Effector memory CD8-positive, alpha-beta T cell (primary cell): Measurements from ENCODE around the gene RAP1GAP.

Source experiments
- ATAC-seq: fragments of 150-1000 bp; cut with Tn5 transposase; replicated peaks from 2 replicates; pipeline ENCODE4 v1.10.0; 2021; ENCODE audit warnings: mild to moderate bottlenecking, moderate library complexity
- DNase-seq, 3 experiments: peaks; one replicate each; pipeline ENCODE4 v3.0.0; 2021
- H3K27ac Mint-ChIP-seq, 2 donors: one replicate each; pipeline ENCODE4 v1.8.0; 2022; ENCODE audit warnings: mild to moderate bottlenecking in 2 of 2, mixed read lengths in 2 of 2, moderate library complexity in 2 of 2
- H3K27me3 Mint-ChIP-seq, 2 donors: one replicate each; pipeline ENCODE4 v1.8.0; 2022; ENCODE audit warnings: mixed read lengths in 2 of 2
- H3K36me3 Mint-ChIP-seq: one replicate; pipeline ENCODE4 v1.8.0; 2022; ENCODE audit warnings: mild to moderate bottlenecking, moderate library complexity, mixed read lengths; ENCODE audit not compliant: insufficient read depth
- H3K4me1 Mint-ChIP-seq, 2 donors: one replicate each; pipeline ENCODE4 v1.8.0; 2022; ENCODE audit warnings: low read depth in 2 of 2, mixed read lengths in 2 of 2
- H3K4me3 Mint-ChIP-seq, 2 donors: one replicate each; pipeline ENCODE4 v1.8.0; 2022; ENCODE audit warnings: mild to moderate bottlenecking in 2 of 2, mixed read lengths in 2 of 2, moderate library complexity in 2 of 2
- H3K9me3 Mint-ChIP-seq, 2 donors: one replicate each; pipeline ENCODE4 v1.8.0; 2022; ENCODE audit warnings: mixed read lengths in 2 of 2

The RAP1GAP gene

DNA sequence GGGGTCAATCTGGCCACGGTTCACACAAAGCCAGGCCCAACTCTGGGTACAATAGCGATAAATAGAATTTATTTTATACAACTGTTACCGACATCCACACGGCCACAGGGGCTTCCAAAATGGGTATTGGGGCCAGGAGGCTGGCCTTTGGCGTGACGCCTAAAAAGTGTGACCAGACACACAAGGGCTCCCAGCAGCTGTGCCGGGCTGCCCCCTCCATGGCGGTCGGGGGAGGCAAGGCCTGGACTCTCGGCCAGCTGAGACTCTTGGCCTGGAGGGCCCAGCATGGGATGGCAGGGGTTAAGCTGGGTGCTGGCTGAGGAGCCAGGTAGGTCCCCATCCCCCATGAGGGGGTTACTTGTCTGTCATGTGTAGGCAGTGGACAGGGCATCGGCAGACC, 73.0 kb downstream of the RAP1GAP start:
- no peaks in the 10 kb centered on the region for H3K9me3 Mint-ChIP-seq
- H3K27me3 Mint-ChIP-seq: peaks cover 24 to 99% of the 10 kb centered on the region in 2 donors
- ATAC-seq: no peak
- no peaks in the 10 kb centered on the region for H3K4me1 Mint-ChIP-seq
- H3K27ac Mint-ChIP-seq: no peak overlapping the region
- H3K36me3 Mint-ChIP-seq: peaks cover 2% of the 10 kb centered on the region
- DNase-seq: no peak
- no peak overlapping the region for H3K4me3 Mint-ChIP-seq

DNA sequence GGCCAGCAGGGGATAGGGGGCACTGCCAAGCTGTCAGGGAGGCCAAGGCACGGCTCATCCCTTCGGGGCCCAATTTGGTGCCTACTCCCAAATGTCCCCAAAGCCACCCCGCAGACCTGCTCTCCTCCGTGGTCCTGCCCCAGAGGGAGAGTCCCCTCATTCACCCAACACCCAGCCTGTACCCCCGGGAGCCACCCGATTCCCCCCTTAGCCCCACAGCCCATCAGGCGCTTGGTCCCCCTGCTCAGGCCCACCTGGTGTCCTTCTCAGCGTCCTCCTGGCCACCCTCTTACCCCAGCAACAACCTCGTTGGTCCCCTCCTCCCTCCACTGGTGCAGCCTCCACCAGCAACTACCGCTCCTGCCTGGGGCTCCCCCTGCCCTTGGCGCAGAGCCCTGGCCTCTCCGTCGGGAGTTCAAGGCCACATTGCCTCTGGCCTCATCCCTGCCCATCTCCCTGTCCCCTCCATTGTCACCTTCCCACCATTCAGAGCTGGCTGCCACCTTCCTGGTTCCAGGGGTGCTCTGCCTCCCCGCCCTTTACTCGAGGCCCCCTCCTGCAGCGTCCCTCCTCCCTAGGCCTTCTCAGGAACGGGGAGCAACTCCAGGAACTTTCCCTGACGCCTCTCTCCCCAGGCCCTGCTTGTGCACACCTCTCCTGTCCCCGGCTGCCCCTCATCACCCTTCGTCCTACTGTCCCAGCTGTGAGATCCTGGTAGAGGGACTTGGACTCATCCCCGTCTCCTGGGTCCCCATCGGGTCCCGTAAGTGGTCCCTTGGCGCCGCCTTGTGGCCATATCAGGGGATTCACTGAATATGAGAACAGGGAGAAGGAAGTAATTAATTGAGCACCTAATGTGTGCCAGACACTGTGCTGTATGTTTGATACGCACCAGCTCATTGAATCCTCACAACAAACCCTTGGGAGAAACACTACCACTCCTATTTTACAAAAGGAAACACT, 73.9 kb downstream of the RAP1GAP start:
- DNase-seq: peak; percentile 9 to 15 (median 11)
- Mint-ChIP-seq H3K36me3 (peaks cover 2% of the 10 kb centered on the region), H3K27ac (no peak overlapping the region), H3K4me3 (no peak overlapping the region), H3K9me3 (no peaks in the 10 kb centered on the region), H3K4me1 (peaks cover 0 to 4% of the 10 kb centered on the region in 2 donors), H3K27me3 (peaks cover 21 to 99% of the 10 kb centered on the region in 2 donors)
- no peak for ATAC-seq

DNA sequence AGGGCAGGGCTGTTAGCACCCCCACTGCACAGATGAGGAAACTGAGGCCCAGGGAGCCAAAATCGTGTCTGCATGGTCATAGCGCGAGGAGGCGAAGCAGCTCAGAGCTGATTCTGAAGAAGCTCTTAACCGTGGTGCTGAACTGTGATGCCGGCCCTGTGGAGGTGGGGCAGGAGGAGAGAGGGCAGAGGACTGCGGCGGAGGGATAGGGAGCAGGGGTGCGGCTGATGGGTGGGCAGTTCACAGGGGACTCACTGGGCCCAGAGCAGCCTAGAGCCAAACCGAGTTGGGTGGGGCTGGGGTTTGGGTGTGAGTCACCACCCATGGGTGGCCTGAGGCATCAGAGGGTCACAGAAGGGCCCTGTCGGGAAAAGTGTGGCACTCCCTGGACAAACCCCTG, 74.7 kb downstream of the RAP1GAP start:
- Mint-ChIP-seq H3K4me1 (peaks cover 0 to 4% of the 10 kb centered on the region in 2 donors), H3K4me3 (no peak overlapping the region), H3K27ac (no peak overlapping the region), H3K27me3 (peaks cover 14 to 92% of the 10 kb centered on the region in 2 donors), H3K36me3 (peaks cover 2% of the 10 kb centered on the region), H3K9me3 (no peaks in the 10 kb centered on the region)
- no peak for DNase-seq
- no peak for ATAC-seq

DNA sequence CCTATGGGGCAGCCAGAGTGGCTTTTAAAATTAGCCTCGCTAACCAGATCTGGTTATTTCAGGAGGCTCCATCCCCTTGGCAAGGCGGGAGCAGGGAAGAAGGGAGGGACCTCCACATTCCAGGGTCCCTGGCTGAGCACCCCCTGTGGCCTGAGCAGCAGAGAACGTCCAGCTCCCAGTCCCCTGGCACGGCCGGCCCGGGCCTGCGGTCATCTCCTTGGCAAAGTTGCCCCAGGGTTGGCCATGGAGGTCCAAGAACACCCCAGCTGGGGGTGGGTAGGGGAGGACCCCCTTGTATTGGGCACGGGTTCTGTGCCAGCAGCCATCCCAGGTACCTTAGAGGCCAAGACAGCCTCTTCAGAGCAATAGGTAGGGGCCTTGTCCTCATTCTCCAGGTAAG, 75.9 kb downstream of the RAP1GAP start:
- DNase-seq (no peak), ATAC-seq (no peak)
- Mint-ChIP-seq H3K4me3 (no peak overlapping the region), H3K36me3 (no peaks in the 10 kb centered on the region), H3K27me3 (peaks cover 22 to 92% of the 10 kb centered on the region in 2 donors), H3K4me1 (peaks cover 0 to 4% of the 10 kb centered on the region in 2 donors), H3K9me3 (no peaks in the 10 kb centered on the region), H3K27ac (no peak overlapping the region)

DNA sequence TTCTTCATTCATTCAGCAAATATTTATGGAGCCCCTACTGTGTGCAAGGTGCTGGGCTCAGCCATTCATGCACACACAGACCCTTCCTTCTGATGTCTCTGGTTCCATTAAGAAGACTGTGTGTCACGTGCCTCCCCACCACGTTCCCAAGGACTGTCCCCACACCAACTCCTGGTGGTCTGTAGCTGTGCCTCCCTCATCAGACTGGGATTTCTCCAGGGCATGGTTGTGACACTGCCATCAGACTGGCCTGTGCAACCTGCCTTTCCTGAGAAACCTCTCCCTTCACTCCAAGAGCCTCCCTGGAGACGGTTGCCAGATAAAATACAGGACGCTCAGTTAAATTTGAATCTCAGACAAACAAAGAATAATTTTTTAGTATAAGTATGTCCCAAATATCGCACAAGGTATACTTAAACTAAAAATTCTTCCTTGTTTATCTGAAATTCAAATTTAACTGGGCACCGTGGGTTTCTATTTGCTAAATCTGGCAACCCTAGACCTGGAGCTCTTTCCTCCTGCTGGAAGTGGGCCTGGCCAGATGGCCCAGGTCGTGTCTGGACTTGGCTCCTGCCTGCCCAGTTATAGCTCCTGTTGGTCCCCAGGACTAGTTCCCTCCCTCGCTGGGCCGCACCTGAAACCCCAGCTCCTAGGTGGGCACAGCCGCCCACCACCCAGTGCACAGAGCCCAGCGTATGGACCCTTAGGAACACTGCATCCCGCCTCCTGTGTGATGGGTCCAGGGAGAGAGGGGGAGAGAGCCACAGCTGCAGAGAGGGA, 76.9 kb downstream of the RAP1GAP start:
- peaks cover 0 to 4% of the 10 kb centered on the region in 2 donors for H3K4me1 Mint-ChIP-seq

DNA sequence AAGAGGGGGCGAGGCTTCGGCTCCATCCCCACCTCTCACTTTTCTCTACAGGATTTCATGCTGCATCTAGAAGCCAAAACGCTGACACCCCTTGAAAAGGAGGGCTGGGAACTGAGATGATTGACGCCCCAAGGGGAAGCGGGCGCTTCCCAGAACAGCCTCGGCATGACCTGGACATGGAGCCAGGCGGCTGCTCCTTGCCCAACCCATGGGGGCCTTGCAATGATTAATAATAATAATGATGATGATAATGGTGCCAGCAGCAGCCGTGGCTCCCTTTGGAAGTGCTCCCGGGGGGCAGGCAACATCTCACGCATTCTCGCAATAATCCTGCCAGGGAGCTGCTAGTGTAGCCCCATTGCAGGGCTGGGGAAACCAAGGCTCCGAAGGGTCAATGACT, 78.2 kb downstream of the RAP1GAP start:
- Mint-ChIP-seq H3K9me3 (no peaks in the 10 kb centered on the region), H3K27me3 (peaks cover 27 to 92% of the 10 kb centered on the region in 2 donors), H3K27ac (no peak overlapping the region), H3K4me1 (peaks cover 0 to 4% of the 10 kb centered on the region in 2 donors), H3K36me3 (no peaks in the 10 kb centered on the region), H3K4me3 (no peak overlapping the region)
- ATAC-seq: no peak
- DNase-seq: no peak

More for the DNA sequence above, 76.9 kb downstream of the RAP1GAP start:
- Mint-ChIP-seq H3K36me3 (no peaks in the 10 kb centered on the region), H3K4me3 (no peak overlapping the region), H3K27me3 (peaks cover 27 to 91% of the 10 kb centered on the region in 2 donors), H3K27ac (no peak overlapping the region), H3K9me3 (no peaks in the 10 kb centered on the region)
- DNase-seq: no peak
- ATAC-seq: no peak

DNA sequence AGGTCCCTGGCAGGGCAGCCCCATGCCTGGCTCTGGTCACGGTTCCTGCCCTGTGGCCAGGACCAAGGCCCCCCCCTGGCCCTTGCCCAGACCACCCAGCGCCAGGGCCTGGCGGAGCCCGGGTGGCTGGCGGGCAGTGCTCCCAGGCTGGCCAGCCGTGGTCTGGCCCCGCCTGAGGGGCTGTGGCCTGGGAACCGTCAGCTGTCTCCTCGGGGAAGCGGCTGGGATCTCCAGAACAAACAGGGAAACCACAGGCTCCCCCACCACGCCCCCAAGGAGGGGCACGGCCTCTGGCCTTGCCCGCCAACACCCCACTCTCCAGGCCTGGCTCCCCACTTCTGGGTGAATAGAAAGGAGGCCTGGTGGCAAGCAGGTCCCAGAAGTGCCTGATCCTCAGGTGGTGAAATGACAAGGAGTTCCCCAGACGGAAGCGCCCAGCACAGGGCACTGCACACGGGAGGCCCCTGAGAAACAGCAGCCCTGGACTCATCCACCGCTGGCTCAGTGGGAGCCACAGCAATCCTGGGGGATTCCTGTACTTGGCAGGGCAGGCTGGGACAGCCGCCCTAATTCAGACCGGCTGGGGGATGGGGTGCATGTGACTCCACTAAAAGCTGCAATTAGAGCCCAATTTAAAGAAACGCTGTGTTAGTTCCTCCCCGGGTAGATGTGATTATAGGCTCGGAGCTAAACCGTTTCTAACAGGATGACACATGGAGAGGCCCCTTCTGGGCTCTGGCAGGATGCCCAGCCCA, 78.9 kb downstream of the RAP1GAP start:
- Mint-ChIP-seq H3K4me1 (peaks cover 0 to 4% of the 10 kb centered on the region in 2 donors), H3K27ac (no peak overlapping the region), H3K9me3 (no peaks in the 10 kb centered on the region), H3K4me3 (no peak overlapping the region), H3K27me3 (peaks cover 24 to 92% of the 10 kb centered on the region in 2 donors), H3K36me3 (no peaks in the 10 kb centered on the region)
- ATAC-seq: no peak
- no peak for DNase-seq

DNA sequence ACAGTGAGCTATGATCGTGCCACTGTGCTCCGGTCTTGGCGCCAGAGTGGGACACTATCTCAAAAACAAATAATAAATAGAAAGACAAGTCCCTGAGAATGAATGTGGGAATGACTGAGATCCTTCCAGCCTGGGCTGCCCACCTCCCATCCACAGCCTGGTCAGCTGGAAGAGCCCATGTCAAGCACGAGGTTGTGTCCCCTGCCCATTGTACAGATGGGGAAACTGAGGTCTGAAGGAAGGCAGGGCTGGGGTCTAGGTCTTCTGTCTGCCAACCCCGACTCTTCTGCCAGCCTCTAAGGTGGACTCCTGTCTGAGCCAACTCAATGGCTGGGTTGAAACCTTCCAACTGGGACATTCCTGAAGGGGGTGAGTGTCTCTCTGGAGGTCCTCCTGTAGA, 79.5 kb downstream of the RAP1GAP start:
- Mint-ChIP-seq H3K27ac (no peak overlapping the region), H3K4me1 (peaks cover 0 to 4% of the 10 kb centered on the region in 2 donors), H3K27me3 (peaks cover 27 to 92% of the 10 kb centered on the region in 2 donors), H3K9me3 (no peaks in the 10 kb centered on the region), H3K36me3 (no peaks in the 10 kb centered on the region), H3K4me3 (no peak overlapping the region)
- ATAC-seq: no peak
- no peak for DNase-seq

DNA sequence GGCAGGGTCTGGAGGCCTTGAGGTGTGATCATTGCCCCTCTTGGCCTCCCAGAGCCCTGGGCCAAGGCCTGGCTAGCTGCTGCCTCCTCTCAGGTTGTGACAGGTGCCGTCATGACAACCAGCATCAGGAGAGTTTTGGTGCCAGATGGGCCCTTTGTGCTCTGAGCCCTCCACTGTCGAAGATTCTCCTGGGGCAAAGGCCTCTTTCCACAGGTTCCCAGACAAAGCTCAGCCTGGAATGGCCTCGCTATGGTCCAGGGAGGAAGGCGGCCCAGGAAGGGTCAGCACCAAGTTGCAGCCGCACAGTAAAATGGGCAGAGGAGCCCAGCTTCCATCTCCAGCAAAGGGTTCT, 81.6 kb downstream of the RAP1GAP start:
- Mint-ChIP-seq H3K9me3 (no peaks in the 10 kb centered on the region), H3K27me3 (peaks cover 30 to 89% of the 10 kb centered on the region in 2 donors), H3K4me1 (peaks cover 0 to 4% of the 10 kb centered on the region in 2 donors), H3K4me3 (no peak overlapping the region), H3K27ac (no peak overlapping the region), H3K36me3 (no peaks in the 10 kb centered on the region)
- no peak for ATAC-seq
- DNase-seq: no peak

DNA sequence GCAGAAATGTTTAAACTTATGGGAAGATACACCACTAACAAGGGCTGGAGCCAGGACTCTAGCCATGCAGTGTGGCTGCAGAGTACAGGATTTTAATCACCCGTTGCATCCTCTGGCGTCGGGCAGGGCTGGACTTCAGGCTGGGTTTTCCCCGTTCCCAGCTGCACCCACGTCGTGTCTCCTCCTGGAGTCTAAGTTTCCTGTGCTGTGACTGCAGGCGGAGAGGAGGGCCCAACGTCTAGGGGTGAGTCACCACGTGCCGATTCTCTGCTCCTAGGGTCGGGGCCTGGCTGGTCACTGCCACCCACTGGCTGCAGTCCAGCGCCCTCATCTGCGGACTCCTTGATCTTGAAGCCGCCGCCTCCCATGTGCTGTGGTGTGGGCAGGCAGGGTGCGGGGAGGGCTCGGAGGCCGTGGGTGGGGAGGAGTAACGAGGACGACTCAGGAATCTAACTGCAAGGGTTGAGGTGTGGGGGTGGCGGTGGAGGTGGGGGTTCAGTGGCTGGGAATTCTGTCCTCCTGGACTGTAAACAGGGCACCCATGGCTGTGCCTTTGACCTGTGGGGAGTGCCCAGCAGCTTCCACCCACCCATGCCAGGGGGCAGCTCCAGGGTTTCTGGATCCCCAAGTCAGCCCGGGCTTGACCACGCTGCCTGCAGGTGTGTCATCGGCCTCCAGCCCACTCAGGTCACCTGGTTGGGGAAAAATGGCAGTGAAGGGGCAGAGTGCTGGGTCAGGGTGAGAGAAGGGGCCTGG, 82.1 kb downstream of the RAP1GAP start:
- Mint-ChIP-seq H3K9me3 (no peaks in the 10 kb centered on the region), H3K4me3 (no peak overlapping the region), H3K27me3 (peaks cover 30 to 86% of the 10 kb centered on the region in 2 donors), H3K27ac (no peak overlapping the region), H3K4me1 (peaks cover 0 to 4% of the 10 kb centered on the region in 2 donors), H3K36me3 (no peaks in the 10 kb centered on the region)
- ATAC-seq (no peak), DNase-seq (no peak)

DNA sequence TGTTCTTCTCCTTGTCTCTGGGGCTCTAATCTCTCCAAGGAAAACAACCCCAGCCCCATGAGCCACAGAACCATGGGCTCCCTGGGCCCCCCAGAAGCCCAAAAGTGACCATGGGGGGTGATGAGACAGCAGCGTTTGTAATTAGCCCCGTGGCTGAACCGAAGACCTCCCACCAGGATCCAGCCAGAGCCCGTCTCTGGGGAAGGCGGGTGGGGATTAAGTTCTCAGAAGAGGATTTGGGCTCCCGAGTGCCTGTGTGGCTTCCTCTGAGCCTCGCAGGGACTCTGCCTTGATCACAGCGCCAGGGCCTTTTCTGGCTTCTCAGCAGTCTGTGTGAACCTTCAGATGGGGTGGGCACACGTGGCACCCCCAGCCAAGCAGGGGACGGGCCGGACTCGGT, 82.9 kb downstream of the RAP1GAP start:
- Mint-ChIP-seq H3K36me3 (no peaks in the 10 kb centered on the region), H3K27me3 (peaks cover 30 to 78% of the 10 kb centered on the region in 2 donors), H3K4me1 (peaks cover 0 to 4% of the 10 kb centered on the region in 2 donors), H3K9me3 (no peaks in the 10 kb centered on the region), H3K4me3 (no peak overlapping the region), H3K27ac (no peak overlapping the region)
- no peak for ATAC-seq
- DNase-seq: no peak

DNA sequence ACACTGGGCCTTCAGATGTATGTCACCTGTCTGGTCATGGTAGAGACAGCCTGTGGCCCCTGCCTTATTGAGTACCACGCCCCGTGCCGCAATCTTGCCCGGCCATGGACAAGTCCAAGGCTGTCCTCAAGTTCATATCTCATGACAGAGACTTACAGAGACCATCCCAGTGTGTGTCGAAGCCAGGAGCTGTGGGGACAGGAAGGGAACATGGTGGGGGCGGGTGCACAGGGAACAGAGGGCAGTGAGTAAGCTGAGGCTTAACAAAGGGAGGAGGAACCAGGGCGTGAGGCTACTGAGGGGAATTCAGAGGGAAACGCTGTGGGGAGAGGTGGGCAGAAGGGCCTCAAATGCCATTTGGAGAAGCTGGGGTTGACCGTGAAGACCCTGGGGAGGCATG, 84.1 kb downstream of the RAP1GAP start:
- no peaks in the 10 kb centered on the region for H3K36me3 Mint-ChIP-seq
- no peaks in the 10 kb centered on the region for H3K4me1 Mint-ChIP-seq
- ATAC-seq (no peak), DNase-seq (no peak)
- H3K4me3 Mint-ChIP-seq: no peak overlapping the region
- no peaks in the 10 kb centered on the region for H3K9me3 Mint-ChIP-seq
- peaks cover 30 to 68% of the 10 kb centered on the region in 2 donors for H3K27me3 Mint-ChIP-seq
- no peak overlapping the region for H3K27ac Mint-ChIP-seq
